Activated naive CD4-positive, alpha-beta T cell (primary cell): Measurements from ENCODE around the gene RYK.
"Not testable (repeated sequence)": the region's sequence is repeated elsewhere in the genome, so short reads cannot be mapped to it uniquely, and the experiment has no call there.

Experiments used
- DNase-seq, 4 experiments: peaks; one replicate each; lab custom pipeline; 2025; lab: John Stamatoyannopoulos, UW

Gene RYK

DNA sequence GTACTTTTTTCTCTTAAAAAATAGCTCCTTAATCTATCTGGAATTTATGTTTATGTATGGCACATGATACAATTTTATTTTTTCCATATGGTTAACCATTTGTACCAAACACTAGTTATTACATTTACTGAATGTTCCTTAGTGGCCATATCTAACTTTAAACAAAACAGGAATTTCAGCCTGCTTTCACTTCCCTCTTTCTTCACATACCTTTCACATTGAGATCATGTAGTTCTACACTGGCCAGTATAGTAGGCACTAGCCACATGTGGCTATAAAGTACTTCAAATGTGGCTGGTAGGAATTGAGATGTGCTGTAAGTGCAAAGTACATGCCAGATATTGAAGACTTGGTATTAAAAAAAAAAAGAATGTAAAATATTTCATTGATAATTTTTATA, 4.7 kb upstream of the RYK start:
- DNase-seq = no peak

DNA sequence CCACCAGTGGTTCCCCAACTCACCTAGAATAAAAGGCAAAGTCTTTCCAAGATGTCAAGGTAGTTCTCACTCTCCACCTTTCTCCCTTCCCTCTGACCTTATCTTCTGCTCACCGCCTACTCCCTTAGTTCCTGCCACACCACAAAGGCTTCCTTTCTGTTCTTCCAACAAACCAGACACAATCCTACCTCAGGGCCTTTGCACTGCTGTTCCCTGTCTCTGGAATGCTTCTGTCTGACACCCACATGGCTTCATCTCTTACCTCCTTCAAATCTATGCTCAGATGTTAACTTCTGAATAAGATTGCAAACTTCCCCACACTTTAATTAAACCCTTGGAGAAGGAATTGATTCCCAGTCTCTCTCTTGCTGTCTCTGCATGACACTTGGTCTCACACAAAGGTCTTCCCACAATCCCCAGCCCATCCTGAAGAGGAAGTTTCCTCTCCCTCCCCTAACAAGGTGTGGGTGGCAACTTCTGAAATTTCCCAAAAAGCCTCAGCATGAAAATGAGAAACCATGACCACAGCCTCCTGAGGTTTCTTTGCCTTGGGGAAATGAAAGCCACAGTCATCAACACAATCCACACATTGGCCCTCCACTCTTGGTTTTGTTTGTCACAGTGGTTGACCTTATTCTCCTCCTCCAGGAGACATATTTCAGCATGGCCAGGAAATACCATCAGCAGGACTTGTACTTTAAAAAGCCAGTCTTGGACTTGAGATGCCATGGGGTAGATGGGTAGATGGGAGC, 3.0 kb upstream of the RYK start:
- DNase-seq = no peak

DNA sequence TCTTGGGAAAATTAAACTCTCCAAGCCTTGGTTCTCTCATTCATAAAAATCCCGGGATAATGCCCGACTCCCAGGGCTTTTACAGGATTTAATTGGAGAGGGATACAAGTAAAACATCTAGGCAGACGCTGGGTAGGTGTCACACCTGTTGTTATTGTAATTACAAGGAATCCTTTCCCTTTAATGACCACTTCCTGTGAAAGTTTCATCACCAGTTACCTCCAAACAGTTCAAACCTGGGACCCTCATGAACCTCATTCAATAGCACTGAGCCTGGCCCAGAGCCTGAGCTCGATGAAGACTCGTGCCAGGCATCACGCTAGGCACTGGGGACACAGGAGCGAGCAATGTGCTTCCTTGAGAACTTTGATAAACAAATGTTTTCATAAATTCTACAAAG, 2.1 kb upstream of the RYK start:
- DNase-seq = no peak

DNA sequence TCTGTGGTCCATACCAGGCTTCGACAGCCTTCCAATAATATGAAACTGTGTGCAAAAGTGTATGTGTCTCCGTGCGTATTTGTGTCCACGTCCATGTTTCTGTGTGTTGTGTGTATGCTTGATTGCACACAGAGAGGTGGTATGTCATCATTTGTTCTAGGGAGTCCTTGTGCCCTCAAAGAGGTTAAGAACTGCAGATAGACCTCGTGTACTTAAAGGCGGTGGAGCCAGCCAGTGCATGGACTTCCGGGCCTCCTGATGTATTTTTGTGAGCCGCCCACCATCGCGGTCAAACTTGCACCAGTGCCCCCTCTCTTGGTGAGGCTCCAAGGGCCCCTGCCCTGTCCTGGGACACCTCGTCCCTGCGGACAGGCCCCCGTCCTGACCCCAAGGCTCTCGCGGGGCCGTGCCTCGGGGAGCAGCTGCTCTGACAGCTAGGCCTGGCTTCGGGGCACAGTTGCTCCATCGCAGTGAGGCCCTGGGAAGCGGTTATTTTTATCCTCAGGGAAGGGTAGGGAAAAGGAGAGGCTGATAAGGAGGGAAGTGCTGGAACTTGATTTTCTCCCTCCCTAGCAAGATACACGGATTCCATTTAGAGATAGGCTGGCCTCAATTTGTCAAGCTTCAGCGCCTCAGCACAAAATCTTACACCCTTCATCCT, 1.2 kb upstream of the RYK start:
- DNase-seq = no peak

DNA sequence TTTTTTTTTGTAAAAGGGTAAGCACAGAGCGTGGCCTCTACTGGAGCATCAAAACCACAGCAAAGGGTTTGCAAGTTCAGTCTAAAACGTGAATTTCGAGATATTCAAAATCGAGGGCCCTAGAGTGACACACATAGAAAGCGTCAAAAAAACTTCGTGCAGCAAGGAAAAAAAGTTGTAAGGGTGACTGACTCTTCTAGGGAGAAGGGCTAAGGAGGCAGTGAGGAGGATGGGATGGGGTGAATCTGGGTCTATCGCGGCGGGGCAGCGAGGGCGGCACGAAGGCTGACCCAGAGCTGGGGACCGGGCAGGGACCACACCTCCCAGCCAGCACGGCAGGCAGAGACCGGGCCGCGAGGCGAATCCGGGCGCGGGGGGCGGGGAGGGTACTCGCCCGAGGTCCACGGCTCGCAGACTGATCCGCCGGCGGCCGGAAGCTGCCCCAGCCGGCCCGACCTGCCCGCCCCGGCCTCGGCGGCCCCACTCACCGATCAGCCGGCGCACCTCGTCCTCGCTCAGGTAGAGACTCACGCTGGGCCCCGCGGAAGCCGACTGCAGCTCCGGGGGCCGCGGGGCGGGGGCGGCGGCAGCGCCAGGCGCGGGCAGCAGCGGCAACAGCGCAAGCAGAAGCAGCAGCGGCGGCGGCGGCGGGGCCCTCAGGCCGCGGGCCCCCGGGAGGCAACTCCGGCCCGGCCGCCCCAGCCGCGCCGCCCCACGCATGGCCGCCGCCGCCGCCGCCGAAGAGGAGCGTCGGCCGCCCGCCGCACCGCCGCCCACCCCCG, 533 bp downstream of the RYK start:
- DNase-seq = peak in 3 of 4 experiments; percentile 8 to 26 (median 17)

DNA sequence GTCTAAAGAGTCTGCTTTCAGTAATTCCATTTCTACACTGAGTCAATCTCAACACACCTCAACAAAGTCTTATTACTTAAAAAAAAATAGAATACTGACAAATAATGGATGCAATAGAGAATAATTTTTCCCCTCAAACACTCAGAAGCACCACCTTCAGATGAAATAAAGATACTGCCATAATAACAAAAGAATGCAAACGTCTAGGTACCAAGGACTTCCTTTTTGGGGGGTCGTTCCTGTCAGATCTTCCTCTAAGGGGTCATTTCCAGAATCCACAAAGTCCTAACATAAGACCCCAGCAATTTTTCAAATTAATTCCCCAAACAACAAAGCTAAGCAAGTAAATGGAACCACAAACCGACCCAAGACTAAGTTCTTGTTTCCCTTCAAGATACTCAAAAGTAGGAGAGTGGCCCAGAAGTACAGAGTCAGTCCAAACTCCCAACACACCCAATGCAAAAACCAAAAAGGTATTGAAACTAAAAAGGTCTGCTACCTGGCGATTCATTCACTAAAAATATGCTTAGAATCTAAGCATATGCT, 1.3 kb downstream of the RYK start:
- DNase-seq = no peak

DNA sequence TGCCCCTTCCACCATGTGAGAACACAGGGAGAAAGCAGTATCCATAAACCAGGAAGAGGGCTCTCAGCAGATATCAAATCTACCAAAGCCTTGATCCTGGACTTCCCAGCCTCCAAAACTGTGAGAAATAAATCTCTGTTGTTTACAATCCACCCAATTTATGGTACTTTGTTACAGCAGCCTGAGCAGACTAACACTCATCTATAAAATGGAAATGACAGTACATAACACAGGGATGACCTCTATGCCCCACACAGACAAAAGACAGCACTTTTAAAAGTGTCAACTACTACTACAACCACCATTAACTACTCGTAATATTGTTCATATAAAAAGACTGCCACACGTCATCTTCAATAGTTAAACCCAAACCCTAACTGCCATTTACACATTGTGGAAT, 5.7 kb downstream of the RYK start:
- DNase-seq = no peak

DNA sequence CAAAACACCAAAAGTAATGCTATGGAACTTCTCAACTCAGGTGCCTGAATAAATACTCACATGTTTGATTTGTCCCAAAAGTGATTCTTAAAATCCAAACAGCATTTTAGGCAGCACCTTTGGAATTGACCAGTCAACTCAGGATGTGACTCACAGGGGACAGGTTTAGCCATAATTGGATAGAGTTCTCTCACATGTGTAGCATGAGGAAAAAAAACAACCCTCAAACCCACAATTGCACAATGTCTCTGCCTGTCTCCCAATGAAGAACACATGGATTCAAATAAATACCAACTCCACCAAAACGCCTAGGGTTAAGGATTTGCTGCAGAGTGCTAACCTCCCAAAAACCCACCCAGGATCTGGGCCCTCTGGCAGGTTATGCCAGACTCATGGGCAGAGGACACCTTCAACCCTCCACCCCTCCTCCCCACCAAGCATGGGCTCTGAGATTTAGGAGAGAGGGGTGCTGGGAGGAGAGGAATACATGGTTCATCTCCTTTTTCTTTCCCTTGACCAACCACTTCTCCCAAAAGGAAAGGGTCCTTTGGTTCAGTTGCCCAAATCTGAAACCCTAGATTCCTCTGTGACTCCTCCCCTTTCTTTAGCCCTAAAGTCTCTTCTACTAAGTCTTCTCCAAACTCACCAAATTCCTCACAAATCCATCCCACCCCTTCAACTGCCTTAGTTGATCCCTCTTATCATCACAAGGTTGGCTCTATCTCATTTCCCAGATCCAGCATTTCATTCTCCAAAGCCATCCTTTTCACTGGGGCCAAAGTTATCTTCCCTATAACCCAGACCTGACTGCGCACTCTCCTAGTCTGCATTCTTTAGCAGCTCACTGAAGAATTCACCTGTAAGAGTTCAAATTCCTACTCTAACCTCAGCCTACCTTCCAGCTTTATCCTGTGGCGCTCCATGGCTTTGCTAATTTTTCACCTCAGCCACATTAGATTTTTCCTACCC, 7.7 kb downstream of the RYK start:
- DNase-seq = no peak

DNA sequence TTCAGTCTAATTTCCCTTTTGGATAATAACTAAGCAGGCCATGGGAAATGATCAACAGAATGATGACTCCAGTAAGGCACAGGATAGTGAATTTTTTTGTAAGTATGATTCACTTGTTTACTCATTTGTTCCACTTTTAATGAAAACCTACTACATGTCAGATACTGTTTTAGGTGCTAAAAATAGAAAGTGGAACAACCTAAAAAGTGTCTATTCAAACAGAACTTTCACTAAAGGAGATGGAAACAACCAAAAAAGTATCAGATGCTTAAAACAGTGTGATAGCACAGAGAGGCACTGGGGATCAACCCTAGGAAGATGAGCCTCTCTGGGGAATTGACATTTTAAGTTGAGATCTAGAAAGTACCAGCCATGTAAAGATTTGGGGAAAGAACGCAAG, 11.1 kb downstream of the RYK start:
- DNase-seq = no peak

DNA sequence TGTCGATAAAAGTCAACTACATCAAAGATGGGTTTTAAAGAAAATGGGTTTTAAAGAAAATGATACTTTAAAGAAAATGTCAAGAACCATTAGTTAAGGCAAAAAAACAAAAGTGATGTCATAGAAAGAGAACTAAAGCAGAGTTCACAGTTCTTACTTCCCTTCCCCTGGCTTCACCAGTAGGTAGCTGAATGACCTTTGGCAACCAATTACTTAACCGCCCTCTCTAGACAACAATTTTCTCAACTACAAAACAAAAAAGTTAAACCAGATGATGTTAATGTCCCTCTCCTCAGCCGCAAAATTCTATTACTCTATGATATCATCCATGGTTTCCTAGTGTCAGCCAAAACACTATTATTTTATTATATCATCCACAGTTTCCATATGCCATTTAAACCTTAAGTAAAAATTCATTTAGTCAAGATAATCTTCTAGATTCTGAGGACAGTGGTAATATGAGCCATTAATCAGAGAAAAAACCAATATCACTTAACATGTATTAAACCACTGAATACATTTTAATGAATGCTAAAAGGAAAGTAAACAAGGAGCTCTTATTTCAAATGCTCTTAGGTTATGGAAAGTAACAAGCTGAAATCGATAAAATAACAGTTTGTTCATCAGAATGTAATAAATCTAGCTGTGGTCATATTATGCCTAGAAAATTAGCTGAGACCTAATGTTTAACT, 13.1 kb downstream of the RYK start:
- no peak for DNase-seq

DNA sequence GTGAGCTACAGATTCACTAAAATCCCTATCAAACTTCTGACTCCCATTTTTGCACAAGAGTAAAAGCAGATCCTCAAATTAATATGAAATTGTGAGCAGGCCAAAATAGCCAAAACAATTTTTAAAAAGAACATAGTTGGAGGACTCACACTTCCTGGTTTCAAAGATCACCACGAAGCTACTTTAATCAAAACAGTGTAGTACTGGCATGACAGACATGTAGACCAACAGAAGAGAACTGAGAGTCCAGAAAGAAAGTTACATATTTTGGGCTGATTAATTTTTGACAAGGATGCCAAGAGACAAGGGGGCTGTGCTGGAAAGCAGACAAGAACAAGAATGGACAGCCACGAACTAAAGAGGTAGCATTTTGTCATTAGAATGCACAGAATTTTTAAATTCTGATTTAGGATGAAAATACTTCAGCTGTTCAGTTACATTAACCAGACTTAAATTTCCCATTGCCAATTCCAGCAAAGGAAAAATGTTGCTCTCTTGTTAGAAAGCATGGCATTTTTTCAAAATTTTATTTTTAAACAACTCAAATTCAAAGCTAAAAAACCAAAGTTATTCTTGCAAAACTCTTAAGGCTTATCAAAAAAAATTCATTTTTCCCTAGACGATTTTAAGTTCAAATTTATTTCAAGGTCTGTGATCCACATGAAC, 14.0 kb downstream of the RYK start:
- no peak for DNase-seq

DNA sequence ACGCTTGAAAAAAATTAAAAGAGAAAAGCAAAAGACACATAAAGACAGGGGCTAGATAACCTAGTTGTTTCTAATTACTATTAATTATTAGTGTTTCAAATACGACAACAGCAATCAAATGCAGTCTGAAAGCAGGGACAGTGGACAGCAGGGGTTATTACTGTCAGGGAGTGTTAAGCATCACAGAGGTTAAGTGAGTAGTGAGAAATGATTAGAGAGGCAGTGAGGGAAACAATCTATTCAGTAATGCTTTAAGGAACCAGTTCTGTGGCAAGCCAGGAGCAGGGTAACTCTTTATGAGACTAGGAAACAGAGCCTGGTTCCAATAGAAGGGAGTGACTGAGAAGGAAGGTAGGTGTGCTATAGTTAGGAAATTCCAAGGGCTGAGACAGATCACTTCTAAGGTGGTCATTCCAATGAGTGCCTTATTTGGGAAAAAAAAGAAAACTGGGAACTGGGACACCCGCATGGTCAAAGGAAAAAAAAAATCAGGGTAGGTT, 15.0 kb downstream of the RYK start:
- no peak for DNase-seq

DNA sequence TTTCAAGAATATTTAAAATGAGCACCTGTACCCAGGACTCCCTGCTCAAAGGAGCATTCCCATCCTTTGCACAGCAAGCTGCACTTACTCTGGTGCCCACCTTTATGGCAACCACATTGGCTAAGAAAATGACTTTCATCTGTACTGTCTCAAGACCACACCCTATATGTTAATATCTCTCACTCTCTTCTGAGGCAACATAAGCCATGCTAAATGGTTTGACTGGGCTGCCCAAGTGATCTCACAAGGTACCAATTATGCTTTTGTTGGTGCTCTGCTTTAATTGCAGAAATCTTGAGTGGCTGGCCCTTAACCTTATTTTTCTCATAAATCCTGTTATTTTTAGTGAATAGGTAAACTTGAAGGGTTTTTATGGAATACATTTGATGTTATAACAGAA, 17.7 kb downstream of the RYK start:
- DNase-seq = no peak

DNA sequence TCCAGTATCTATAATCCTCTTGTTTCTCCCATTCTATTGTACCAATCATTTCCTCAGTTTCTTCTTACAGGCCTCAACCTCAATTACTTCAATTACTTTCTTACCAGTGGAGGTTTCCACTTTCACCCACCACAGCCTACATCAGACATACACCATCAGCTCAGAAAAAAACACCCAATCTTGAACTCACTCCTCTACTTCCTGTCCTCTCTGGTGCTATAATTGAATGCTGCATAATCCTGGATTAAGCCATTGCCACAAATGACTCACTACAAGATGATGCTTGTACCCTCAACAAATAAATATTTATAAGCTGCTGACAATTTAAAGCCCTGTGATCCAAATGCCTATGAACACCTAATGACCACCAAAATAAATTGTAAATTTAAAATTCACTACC, 18.5 kb downstream of the RYK start:
- no peak for DNase-seq

DNA sequence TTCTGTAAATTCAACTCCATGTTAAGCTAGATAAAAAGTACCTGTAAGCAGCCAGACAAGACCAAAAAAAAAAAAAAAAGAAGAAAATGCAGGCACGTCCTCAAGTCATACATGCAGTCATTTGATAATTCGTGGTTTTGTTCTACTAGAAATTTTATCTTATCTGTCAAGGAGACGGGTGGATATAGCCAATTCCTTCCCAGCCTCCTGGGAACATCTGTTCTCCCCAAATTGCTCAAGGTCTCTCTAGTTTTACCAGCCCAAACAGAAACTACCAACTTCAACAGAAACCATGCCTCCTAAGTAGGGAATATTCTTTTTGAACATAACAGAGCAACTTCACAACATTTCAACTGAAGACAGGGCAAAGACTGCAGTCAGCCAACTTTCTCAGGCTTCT, 19.5 kb downstream of the RYK start:
- DNase-seq = no peak

DNA sequence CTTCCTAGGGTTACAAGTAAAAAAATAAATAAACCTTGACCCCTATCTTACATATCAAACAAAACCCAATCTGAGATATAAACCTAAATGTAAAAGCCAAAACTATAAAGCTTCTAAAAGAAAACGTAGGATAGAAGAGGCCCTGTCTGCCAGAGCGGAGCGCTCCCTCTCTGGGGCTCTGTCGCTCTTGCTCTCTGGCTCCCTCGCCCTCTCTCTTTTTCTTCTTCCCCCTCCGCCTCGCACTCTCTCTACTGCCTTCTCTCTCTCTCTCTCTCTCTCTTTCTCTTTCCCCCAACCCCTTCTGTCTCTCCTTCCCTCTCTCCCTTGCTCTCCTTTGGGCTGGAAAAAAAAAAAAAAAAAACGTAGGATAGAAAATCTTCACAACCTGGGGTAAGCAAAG, 21.6 kb downstream of the RYK start:
- DNase-seq = no peak

DNA sequence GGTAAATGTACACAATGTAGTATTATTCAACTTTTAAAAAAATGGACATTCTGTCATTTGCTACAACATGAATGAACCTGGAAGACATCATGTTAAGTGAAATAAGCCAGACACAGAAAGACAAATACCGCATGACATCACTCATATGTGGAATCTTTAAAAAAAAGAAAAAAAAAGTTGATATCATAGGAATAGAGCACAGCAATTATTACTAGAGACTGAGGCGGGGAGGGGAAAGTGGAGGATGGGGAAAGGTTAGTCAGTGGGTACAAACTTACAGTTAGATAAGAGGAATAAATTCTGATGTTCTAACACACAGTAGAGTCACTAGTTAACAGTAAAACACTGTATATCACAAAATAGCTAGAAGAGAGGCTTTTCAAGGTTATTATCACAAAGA, 22.2 kb downstream of the RYK start:
- DNase-seq = no peak

DNA sequence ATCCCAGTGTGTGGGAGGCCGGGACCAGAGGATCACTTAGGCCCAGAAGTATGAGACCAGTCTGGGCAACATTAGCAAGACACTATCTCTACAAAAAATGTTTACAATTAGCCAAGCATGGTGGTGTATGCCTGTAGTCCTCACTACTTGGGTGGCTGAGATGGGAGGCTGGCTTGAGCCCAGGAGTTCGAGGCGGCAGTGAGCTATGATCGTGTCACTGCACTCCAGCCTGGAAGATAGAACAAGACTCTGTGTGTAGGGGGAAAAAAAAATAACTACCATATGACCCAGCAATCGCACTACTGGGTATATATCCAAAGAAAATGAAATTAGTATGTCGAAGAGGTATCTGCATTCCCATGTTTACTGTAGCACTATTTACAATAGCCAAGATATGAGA, 22.6 kb downstream of the RYK start:
- DNase-seq = no peak

DNA sequence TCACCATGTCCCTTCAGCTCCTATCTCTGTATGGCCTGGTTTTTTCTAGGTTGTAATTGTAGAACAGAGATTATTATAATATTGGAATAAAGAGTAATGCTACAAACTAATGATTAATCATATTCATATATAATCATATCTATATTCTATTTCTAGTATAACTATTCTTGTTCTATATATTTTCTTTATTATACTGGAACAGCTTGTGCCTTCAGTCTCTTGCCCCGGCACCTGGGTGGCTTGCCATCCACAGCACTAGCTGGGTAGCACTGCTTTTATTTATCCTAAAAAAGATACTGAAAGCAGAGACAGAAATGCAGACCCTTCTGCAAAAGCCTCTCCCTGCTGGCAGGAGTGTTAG, 25.9 kb downstream of the RYK start:
- DNase-seq = not testable (repeated sequence)

DNA sequence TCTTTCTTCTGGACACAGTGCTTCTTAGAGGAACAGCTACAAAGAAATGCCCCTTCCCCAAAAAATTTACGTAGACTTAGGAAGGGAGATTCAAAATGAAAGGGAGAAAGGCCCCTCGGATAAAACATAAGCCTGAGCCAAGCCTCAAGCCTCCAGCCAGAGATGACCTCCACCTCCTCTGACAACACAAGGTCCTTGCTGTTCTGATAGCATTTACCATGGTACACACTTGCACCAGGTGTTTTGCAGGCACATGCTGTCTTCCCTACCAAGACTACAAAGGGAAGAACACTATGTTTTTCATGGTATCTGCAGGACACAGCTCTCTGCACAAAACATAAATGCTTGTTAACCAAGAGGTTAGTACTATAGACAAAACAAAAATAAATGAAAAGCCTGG, 27.8 kb downstream of the RYK start:
- DNase-seq = no peak
